T-helper 1 cell (primary cell): ENCODE data around the gene CLASP2.
"Not testable (repeated sequence)": the region's sequence is repeated elsewhere in the genome, so short reads cannot be mapped to it uniquely, and the experiment has no call there.

Source experiments
- DNase-seq, 5 donors: peaks; one replicate each; pipeline ENCODE4 v3.0.0-alpha.2; 2012 to 2020

CLASP2 gene

GRCh38 chr3:33447256-33447625, 270.8 kb downstream of the CLASP2 start:
- not testable (repeated sequence) for DNase-seq
